NT2/D1 (cell line): ENCODE measurements around the gene ZFP14.
"Not testable (repeated sequence)": the region's sequence is repeated elsewhere in the genome, so short reads cannot be mapped to it uniquely, and the experiment has no call there.

ENCODE experiments used
- DNase-seq: peaks from one replicate; pipeline ENCODE4 v3.0.0-alpha.2; 2011; ENCODE audit warnings: low read depth, low spot score
- H3K27me3 ChIP-seq: 2 replicates; pipeline ENCODE4 v1.6.0; 2011; ENCODE audit warnings: mild to moderate bottlenecking; ENCODE audit not compliant: insufficient read length, insufficient read depth
- H3K36me3 ChIP-seq: 2 replicates; pipeline ENCODE4 v1.6.1; 2011; ENCODE audit warnings: mild to moderate bottlenecking, low read length, mixed read lengths; ENCODE audit not compliant: insufficient read depth, insufficient read length
- H3K4me1 ChIP-seq: 2 replicates; pipeline ENCODE4 v1.5.1; 2011; ENCODE audit not compliant: insufficient read depth, insufficient read length
- H3K4me3 ChIP-seq: 2 replicates; pipeline ENCODE4 v1.5.1; 2011; ENCODE audit warnings: low read depth; ENCODE audit not compliant: insufficient read length
- H3K9ac ChIP-seq: 2 replicates; pipeline ENCODE4 v1.6.0; 2011; ENCODE audit warnings: low read depth; ENCODE audit not compliant: insufficient read length
- H3K9me3 ChIP-seq: 2 replicates; pipeline ENCODE4 v1.5.1; 2011; ENCODE audit warnings: mild to moderate bottlenecking, low read length; ENCODE audit not compliant: insufficient read depth
- SUZ12 ChIP-seq: IDR thresholded peaks from 2 replicates; pipeline ENCODE4 v1.6.1; 2011; ENCODE audit not compliant: insufficient read length, insufficient read depth; ENCODE audit errors: extremely low read depth
- YY1 ChIP-seq: IDR thresholded peaks from 2 replicates; pipeline ENCODE4 v1.6.1; 2011; ENCODE audit not compliant: insufficient read length, insufficient read depth
- ZNF274 ChIP-seq: IDR thresholded peaks from 2 replicates; pipeline ENCODE4 v1.6.1; 2011; ENCODE audit warnings: mild to moderate bottlenecking, low read depth, low read length

ZFP14 gene

DNA sequence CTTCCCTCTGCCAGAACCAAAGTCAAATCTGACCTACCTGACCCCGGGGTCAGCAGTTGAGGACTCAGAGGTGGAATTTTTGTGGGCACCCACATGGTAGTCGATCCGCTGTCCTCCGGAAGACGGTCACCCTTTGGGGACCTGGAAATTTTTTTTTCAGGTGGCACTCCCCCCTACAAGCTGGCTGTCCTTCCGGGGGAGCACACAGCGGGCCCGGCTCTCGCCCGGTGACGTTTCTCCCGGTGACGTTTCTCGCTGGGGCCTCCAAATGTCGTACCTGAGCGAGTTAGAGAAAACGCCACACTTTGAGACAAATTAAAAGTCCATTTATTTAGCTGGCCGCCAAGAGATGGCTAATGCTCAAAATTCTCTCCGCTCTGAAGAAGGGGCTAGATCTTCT is 48.8 kb downstream of the ZFP14 start:
- no peak for DNase-seq
- no peaks in the 10 kb centered on the region for H3K9me3 ChIP-seq
- H3K27me3 ChIP-seq = no peaks in the 10 kb centered on the region
- peaks cover 50% of the 10 kb centered on the region for H3K36me3 ChIP-seq
- no peak overlapping the region for H3K9ac ChIP-seq
- TF ChIP-seq ZNF274 (no peak), YY1 (no peak), SUZ12 (no peak)
- no peaks in the 10 kb centered on the region for H3K4me1 ChIP-seq
- peak overlapping the region; percentile 97 for H3K4me3 ChIP-seq

DNA sequence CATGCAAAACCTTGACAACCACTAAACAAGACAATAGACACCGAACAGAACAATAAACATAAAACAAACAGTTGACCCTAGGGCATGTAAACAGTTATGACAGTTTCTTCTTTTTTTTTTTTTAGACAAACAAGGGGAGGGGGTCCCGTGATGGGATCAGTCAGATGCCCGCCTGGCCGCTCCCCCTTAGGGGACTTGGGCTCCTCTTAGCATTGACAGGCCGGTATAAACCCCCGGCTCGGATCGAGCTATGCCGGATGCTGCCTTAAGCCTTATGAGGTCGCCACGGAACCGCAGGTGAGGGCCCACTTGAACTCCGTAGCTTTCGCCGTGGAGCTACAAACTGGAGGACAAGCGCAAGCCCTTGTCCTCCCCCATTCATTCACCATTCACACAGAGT is 49.5 kb downstream of the ZFP14 start:
- not testable (repeated sequence) for H3K4me1 ChIP-seq, DNase-seq, H3K9me3 ChIP-seq, H3K9ac ChIP-seq, H3K27me3 ChIP-seq
- H3K36me3 ChIP-seq = peaks cover 50% of the 10 kb centered on the region
- peak overlapping the region; percentile 97 for H3K4me3 ChIP-seq

DNA sequence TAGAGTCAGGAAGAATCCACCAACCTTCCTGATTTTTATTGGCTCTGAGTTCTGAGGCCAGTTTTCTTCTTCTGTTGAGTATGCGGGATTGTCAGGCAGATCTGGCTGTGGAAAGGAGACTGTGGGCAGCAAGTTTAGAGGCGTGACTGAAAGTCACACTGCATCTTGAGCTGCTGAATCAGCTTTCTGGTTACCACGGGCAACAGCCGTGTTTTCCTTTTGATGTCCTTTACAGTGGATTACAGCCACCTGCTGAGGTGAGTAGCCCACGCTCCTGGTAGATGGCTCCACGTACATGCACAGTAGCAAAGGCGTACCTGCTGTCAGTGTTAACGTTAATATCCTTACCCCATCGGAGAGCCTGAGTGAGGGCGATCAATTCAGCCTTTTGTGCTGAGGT is 52.4 kb downstream of the ZFP14 start:
- not testable (repeated sequence) for H3K9ac ChIP-seq, H3K4me1 ChIP-seq, H3K9me3 ChIP-seq, DNase-seq, H3K4me3 ChIP-seq, H3K27me3 ChIP-seq
- peaks cover 63% of the 10 kb centered on the region for H3K36me3 ChIP-seq

DNA sequence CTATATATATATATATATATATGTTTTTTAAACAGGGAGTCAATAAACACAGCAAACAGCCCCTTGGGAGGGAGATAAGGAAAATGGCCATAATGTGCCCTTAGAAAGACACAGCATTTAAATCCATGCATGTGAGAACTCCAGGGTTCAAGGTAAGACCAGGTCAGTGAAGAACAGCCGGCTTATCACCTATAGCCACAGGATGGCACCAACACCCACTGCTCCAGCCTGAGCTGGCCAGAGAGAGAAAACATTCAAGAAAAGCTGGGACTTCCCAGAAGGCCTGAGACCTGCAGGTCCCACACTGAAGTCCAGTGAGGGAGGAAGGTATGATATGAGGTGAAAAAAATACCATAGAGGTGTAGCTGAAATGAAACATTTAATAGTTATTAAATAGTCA is 63.8 kb downstream of the ZFP14 start:
- not testable (repeated sequence) for H3K9me3 ChIP-seq, DNase-seq, H3K27me3 ChIP-seq, H3K9ac ChIP-seq, H3K36me3 ChIP-seq, H3K4me3 ChIP-seq, H3K4me1 ChIP-seq

DNA sequence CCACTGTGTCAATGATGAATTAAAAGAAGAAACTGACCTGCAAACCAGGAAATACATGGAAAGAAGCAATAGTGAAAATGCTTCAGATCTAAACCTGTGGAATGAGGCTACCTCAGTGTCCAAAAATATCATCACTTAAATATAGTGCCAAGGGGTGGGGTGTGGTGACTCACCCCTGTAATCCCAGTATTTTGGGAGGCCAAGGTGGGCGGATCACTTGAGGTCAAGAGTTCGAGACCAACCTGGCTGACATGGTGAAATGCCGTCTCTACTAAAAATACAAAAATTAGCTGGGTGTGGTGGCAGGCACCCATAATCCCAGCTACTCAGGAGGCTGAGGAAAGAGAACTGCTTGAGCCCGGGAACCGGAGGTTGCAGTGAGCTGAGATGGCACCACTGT is 64.9 kb downstream of the ZFP14 start:
- H3K36me3 ChIP-seq, DNase-seq, H3K27me3 ChIP-seq, H3K4me3 ChIP-seq, H3K9ac ChIP-seq, H3K9me3 ChIP-seq, H3K4me1 ChIP-seq: not testable (repeated sequence)

DNA sequence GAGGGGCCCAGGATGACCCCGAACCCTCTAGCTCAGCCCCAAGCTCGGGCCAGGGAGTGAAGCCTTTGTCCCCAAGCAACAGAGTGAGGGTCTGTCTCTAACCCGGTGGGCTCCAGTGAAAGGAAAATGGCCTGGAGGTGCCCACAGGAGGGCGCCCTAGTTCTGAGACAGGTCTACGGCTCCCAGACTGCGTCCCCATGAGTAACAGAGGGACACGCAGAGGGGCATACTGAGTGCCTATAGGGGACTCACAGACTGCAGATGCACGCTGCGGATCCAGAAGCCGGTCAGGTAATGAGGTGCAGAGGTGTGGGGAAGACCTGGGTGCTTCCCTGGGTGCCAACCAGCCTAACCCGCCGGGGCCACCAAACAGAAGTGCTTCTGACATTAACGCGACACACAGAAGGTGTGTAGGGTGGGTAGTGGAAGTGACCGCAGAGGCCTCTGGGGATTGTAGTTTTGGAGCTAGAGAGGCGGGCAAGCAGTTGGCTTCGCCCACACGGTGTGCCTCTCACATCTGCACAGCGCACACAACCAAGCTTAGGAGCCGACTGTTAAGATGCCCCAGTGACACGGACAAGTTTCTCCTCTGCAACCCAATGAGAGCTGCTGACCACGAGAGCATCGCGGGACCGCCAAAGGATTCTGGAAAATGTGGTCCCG is 67.8 kb downstream of the ZFP14 start:
- H3K4me3 ChIP-seq, H3K27me3 ChIP-seq, H3K36me3 ChIP-seq, H3K9ac ChIP-seq, DNase-seq, H3K9me3 ChIP-seq, H3K4me1 ChIP-seq: not testable (repeated sequence)

DNA sequence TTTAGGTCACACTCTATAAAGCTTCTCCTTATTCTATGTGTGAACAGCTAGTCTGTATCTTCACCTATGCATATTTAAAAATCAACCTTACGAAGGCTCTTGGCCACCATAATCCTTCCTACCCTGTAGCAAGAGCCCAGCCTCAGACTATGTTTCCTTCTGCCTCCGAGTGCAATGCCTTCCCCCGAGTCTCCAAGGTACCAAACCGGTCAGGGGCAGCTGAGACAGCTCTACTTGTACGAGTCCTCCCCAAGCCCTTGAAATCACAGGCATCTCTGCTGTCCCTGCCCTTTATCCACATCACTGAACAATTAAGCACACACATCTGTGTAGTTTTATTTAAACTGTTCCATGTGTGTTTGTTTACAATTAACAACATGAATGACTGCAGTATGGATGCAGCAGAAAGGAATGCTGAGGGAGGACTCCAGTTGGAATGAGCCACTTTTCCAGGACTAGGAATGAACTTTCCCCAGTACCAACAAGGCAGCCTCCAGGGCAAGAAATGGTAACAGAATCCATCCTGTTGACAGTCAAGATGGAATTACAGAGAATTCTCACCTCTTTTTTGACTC is 68.5 kb downstream of the ZFP14 start:
- H3K4me1 ChIP-seq, H3K36me3 ChIP-seq, H3K9me3 ChIP-seq, DNase-seq, H3K4me3 ChIP-seq, H3K9ac ChIP-seq, H3K27me3 ChIP-seq: not testable (repeated sequence)

DNA sequence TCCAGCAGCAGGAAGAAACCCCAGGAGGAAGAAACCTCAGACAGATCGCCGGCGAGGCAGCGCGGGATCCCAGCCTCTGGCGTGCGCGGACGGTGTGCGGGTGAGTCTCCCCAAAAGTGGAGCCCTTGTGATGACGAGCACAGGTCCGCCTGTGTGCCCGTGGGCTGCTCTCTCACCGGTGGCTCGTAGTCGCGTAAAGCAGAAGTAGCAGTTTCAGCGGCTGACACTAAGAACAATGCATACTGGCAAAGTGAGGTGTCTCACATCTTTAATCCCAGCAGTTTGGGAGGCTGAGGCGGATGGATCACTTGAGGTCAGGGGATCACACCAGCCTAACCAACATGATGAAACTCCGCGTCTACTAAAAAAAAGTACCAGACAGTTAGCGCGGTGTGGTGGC is 69.2 kb downstream of the ZFP14 start:
- H3K27me3 ChIP-seq, H3K9ac ChIP-seq, H3K4me1 ChIP-seq, H3K4me3 ChIP-seq, H3K9me3 ChIP-seq, DNase-seq, H3K36me3 ChIP-seq: not testable (repeated sequence)

DNA sequence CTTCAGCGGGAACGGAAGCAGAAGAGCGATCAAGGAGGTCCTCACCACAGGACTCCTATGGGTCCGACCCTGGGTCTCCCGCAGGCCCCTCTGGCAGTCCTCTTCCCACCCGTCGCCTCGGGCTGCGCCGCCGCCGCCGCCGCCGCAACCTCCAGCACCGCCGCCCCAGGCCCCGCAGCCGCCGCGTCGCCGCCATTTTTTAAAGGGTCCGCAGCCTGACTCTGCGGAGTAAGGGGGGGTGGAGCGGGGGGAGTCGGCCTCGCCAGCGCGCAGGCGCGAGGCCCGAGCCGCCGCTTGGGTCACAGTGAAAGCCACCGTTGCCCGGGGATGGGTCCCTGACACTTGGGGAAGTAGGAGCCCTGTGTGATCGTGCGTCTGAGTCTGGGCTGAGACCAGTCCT is 69.7 kb downstream of the ZFP14 start:
- not testable (repeated sequence) for H3K4me3 ChIP-seq, H3K9ac ChIP-seq, H3K27me3 ChIP-seq, H3K36me3 ChIP-seq, H3K9me3 ChIP-seq, DNase-seq, H3K4me1 ChIP-seq

DNA sequence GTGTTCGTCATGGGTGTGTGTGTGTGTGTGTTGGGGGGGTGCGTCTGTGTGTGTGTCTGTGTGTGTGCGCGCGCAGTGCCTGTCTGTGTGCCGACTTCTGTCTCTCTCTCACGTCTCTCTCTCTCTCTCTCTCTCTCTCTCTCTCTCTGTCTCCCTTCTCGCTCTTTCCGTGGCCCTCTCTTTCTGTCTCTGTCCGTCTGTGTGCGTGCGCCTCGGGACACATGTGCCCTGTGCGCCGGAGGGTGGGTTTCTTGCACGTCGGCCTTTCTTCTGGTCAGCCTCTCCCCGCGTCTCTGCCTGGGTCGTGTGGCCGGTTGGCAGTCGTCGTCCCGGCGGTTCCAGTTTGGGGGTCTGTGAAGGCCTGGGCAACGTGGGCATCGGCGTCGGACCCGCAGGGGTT is 86.7 kb downstream of the ZFP14 start:
- H3K9ac ChIP-seq, H3K27me3 ChIP-seq, H3K4me1 ChIP-seq, H3K4me3 ChIP-seq, H3K9me3 ChIP-seq, DNase-seq, H3K36me3 ChIP-seq: not testable (repeated sequence)
